DMS153 treated with DMSO at 0.1 percent for 48 hours (cell line): ENCODE data around the gene APOL3.
"Not testable (repeated sequence)": the region's sequence is repeated elsewhere in the genome, so short reads cannot be mapped to it uniquely, and the experiment has no call there.

Experiments used
- DNase-seq: peaks from one replicate; lab custom pipeline; 2025; ENCODE audit not compliant: unreplicated experiment; lab: John Stamatoyannopoulos, UW

Gene APOL3

GRCh38 chr22:36160499-36160942 is at the start of gene APOL3:
Gene APOL3 (minus strand): TSS chr22:36160755. CDS start chr22:36149055, 11,700 bp downstream.
- no peak for DNase-seq

- no peak for DNase-seq
Observed at GRCh38 chr22:36210224-36210623, 49.7 kb upstream of the APOL3 start.

- not testable (repeated sequence) for DNase-seq
Observed at GRCh38 chr22:36209488-36209908, 48.9 kb upstream of the APOL3 start.

- DNase-seq = no peak
Observed at GRCh38 chr22:36208914-36209313, 48.4 kb upstream of the APOL3 start.

- DNase-seq = no peak
Observed at GRCh38 chr22:36208162-36208765, 47.7 kb upstream of the APOL3 start.

GRCh38 chr22:36206255-36206654 is 45.7 kb upstream of the APOL3 start:
- DNase-seq = no peak

GRCh38 chr22:36205573-36205972 is 45.0 kb upstream of the APOL3 start:
- DNase-seq = not testable (repeated sequence)

GRCh38 chr22:36204632-36205015 is 44.1 kb upstream of the APOL3 start:
- DNase-seq = no peak

- DNase-seq = no peak
Observed at GRCh38 chr22:36204001-36204631, 43.6 kb upstream of the APOL3 start.

GRCh38 chr22:36203441-36203840 is 42.9 kb upstream of the APOL3 start:
- DNase-seq = not testable (repeated sequence)

- peak; percentile 22 for DNase-seq
Observed at GRCh38 chr22:36202906-36203305, 42.4 kb upstream of the APOL3 start.

GRCh38 chr22:36201630-36202319 is 41.2 kb upstream of the APOL3 start, which contains the start of gene APOL4:
Gene APOL4 (minus strand): TSS chr22:36201809. CDS start chr22:36201734, 75 bp downstream.
- DNase-seq = no peak

GRCh38 chr22:36201025-36201424 is 40.5 kb upstream of the APOL3 start:
- DNase-seq = not testable (repeated sequence)

- DNase-seq = no peak
Observed at GRCh38 chr22:36199001-36199551, 38.5 kb upstream of the APOL3 start.

GRCh38 chr22:36198536-36198935 is 38.0 kb upstream of the APOL3 start:
- no peak for DNase-seq

GRCh38 chr22:36197514-36198146 is 37.1 kb upstream of the APOL3 start:
- DNase-seq = no peak

GRCh38 chr22:36197065-36197440 is 36.5 kb upstream of the APOL3 start:
- no peak for DNase-seq

GRCh38 chr22:36196254-36197064 is 35.9 kb upstream of the APOL3 start:
- no peak for DNase-seq

GRCh38 chr22:36194971-36195370 is 34.4 kb upstream of the APOL3 start:
- DNase-seq = peak; percentile 12

GRCh38 chr22:36194385-36194784 is 33.8 kb upstream of the APOL3 start:
- DNase-seq = no peak
